HG03378 (cell line): ENCODE results near the gene DAB2IP.
"Not testable (repeated sequence)": the region's sequence is repeated elsewhere in the genome, so short reads cannot be mapped to it uniquely, and the experiment has no call there.

Experiments
- ATAC-seq: cut with Tn5 transposase; IDR thresholded peaks from one replicate; pipeline ENCODE4 v1.9.1; 2021; ENCODE audit warnings: mild to moderate bottlenecking, moderate library complexity; ENCODE audit not compliant: unreplicated experiment

The DAB2IP gene

DNA sequence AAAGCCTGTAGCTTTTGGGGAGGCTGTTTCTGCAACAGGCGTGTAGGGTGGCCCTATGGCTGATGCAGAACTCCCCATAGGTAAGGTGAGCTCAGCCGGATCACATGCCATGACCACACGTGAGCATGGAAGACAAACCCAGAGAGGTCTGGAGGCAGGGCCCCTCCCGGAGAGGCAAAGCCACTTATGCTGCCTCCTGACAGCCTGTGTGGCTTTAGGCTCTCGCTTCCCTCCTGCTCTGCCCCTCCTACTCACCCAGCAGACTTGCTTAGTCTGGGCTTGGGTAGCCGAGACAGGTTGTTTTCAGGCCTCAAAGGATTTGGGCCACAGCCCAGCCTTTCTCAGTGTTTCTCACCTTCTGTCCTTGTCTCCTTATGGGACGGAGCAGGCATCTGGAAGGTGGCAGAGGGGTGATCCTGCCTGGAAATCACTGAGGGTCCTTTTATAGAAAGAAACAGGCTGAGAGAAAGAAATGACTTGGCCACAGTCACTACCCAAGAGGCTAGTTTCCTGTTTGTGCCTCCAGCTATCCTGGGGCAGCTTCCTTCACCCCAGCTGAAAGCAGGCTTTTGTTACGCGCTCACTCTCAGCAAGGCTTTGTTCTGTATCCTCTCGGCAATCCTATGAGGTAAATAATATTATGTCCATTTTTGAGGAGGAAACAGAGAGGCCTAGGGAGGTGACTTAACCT, 89.9 kb downstream of the DAB2IP start:
- ATAC-seq = no peak

DNA sequence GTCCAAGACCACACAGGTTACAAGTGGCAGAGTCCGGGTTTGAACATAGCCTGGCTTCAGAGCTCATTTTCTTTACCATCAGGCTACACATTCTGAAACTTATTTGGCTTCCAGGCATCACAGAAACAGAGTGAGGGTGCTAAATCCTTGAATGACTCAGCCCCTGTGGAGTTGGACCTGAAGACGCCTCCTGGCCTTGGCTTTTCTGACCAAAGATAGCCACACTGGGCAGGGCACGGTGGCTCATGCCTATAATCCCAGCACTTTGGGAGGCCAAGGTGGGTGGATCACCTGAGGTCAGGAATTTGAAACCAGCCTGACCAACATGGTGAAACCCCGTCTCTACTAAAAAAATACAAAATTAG, 90.5 kb downstream of the DAB2IP start:
- not testable (repeated sequence) for ATAC-seq

DNA sequence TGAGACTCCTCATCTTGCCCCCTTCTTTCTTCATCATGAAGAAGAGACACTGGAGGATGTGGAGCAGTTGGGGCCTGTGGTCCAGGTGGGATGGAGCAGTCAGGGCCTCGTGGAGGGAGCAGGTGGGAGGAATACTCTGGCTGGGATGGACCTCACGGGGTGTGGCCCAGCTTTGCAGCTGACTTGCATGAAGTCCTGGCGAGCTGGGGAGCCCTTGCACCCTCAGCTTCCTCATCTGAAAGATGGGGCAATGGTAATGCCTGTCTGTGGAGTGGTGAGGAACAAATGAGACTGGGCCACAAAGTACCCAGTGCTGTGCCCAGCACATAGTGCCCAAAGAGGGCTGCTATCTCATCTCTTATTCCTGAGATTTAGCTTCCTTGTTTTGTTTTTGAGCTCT, 91.5 kb downstream of the DAB2IP start:
- ATAC-seq = no peak

DNA sequence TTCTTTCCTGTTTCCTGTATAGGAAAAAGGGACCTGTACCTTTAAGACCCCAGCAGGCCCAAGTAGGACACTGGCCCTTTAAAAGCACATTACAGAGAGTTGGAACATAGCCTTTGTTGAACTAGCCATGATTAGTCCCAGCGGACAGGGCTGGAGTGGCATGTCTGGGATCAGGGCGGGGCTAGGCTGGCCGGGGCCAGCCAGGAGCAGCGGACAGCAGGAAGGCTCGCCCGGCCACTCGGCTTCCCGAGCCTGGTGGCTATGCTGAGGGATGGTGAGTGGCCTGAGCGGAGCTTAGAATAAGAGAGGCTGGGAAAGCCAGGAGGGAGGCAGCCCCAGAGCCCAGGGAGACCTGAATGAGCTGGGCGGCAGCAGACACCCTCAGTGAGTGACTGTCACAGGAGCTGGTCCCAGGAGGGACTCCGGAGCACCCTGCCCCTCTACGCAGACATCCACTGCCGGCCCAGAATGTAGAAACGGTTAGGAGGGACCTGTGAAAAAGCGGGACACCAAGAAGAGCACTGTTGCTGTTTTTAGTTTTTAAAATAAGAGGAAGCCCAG, 92.1 kb downstream of the DAB2IP start:
- no peak for ATAC-seq

DNA sequence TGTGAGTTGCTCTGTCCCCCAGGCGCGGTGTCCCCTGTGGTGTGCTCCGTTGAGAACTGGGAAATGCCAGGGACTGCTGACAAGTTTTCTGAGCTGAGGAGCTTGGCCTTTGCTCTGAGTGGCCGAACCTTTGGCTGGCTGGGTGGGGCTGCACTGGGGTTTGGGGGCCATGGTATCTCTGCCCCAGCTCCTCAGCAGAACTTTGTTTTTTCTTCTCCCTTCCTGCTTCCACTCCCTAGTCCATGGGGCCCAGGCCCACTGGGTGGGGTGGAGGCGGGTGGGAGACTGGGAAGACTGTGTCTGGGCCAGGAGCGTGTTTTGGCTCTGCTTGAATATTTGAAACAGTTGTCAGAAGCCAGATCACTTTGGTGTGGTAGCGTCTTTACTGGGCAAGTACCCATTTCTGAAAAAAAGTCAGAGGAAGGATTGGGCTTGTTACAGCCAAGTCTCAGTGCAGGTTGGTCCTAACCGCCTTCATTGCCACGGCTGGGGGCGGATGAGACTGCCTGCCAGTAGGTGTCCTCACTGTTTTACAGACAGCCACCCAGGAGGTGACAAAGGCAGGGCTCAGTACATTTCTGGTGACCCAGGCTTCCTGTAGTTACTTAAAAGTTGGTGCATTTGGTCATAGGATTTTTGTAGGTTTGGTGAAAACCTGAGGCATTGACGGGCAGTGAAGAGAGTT, 92.7 kb downstream of the DAB2IP start:
- ATAC-seq = no peak

DNA sequence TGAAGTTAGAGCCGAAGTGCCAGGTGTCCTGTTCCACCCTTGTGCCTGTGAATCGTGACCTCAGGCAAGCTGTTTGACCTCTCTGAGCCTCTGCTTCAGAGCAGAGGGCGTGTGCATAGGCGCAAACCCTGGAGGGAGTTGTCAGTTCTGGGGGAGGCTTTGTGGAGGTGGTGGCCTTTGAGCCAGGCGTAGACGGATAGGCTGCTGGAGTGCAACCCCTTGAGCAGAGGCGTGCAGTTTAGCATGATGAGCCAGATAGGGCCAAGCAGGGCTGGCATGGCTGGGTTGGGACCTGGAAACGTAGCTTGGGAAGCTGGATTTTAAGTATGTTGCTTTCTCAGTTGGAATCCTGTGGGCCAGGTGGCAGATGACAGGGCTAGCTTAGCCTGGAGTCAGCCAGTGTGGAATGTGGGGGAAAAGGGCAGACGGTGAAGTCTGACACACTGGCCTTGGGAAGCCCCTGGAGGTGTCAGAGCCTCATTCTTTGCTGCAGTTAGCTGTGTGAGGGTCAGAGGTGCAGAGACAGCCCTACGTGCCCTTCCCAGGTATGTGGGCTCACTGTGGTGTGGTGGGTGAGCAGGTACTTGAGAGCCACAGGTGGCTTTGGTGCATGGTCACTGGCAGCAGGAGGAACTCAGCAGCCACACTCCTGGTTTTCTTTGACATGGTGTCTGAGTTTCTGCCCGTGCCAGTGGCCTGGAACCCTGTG, 93.4 kb downstream of the DAB2IP start:
- no peak for ATAC-seq

DNA sequence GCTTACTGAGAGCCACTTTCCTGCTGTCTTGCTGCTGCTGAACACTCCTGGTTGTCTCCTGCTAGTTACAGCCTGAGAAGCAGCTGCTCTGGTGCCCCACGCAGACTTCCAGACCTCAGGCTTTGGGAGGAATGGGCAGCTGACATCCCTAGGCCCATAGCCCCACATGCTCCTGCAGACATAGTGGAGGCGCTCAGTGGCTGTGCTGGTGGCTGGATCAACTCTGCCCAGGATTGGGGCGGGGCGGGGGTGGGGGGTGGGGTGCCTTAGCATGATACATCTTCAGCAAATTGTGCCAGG, 93.9 kb downstream of the DAB2IP start:
- ATAC-seq = no peak

DNA sequence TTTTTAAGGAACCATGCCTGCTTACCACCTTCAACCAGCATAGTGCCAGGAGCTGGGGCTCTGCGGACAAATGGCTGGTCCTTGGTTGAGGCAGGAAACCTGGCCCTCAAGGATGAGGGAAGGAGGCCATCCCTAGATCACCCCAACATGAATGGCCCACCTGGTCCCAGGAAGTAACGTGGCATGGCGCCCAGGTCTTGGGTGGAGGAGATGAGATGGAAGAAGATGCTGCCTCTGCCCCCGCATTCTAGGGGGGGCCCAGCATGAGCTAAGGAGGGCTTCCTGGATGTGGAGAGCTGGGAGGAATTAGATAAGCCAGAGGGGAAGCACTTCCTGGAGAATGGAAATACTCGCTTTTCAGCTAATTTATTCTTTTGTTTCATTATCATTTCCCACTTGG, 95.0 kb downstream of the DAB2IP start:
- no peak for ATAC-seq

DNA sequence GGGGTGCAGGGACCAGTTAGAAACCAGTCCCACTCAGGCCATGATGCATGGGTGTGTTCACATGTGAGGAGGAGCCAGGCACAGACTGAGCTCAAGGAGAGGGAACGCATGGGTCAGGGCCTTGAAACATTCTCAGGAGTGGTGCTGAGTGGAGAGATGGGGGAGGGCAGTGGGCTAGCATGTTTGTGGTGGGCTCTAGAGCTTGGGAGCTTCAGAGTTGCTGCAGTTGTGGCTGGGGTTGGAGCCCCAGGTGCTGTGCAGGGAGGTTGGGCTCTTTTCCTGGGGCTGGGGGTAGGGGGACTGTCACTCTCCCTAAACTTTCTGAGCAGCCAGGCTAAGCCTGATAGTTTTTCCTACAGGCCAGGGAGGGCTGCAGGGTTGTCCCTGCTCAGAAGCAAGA, 95.4 kb downstream of the DAB2IP start:
- ATAC-seq = no peak

DNA sequence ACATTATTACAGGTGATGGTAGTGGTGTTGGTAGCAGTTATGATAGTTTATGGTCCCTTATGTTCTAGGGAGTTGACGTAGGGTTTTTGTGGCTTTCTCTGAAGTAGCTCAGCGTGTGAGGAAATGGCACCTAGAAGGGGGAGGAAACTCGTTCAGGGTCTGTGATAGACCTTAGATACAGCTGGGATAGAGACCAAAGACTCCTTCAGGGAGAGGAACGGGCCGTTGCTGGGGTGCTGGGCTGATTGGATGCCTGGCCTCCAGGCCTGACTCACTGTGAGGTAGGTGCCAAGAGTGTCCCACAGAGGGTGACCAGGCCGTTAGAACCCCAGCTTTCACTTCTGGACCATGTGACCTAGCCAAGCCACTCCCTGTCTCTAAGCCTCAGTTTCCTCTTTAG, 96.6 kb downstream of the DAB2IP start:
- no peak for ATAC-seq

DNA sequence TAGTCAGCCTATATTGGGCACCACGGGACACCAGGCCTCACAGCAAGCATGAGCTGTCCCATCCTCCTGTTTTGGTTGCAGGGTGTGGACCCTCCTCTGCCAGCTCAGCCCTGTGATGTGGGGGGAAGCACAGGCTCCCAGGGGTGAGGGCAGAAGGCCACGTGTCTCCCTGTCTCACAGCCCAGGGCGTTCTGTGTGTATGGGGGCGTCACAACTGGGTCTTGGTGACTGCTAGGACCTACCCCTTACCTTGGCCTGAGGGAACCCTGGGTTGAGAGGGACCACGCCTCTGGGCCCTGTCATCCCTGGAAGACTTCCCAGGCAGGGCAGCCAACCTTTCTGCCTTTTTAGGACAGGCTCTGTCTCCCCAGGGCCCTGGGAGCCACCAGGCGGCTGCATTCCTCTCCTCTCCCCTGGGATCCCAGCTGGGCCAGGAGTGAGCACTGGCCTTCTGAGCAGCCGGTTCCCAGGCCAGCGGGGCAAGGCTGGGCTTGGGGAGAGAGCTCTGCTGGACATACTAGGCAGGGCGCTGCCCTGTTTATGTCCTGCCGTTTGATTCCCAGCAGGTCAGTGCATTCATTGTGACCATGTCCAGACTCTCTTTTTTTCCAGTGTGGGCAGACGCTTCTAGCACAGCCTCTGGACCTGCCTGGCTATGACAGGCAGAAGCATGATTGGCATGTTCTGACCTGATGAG, 97.4 kb downstream of the DAB2IP start:
- no peak for ATAC-seq

DNA sequence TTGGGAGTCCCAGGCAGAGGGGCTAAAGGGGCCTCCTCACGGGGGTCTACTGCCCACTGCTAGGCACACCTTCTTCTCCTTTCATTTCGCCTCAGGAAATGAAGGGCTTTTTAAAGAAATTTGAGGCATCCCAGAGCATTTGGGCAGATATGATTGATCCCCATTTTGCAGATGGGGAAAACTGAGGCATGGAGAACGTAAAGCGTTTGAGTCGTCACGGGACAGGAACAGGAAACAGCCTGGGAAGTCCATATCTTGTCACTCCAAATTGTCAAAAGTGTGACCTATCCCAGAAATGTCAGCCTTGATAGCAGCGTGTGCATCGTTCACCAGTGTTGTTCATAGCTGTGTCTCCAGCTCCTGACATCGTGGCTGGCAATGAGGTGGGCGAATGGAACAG, 98.2 kb downstream of the DAB2IP start:
- no peak for ATAC-seq

DNA sequence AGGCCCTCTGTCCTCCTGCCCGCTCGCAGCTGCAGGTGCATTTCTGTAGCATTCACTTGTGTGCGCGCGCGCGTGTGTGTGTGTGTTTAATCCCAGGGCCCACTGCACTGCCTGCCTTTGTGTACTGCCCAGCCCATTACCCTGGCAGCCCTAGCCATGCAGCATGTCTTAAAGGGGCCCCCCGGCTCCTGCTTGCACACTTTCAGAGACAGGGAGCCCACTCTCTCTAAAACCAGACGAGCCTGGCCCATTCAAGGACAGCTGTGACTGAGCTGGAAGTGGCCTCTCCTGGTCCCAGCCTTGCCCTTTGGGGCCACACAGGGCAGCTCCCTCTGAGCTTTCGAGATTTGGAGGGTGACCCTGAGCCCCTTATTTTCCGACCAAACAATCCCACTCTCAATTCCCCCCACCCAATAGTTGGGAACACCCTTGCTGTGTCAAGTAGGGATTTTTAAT, 98.9 kb downstream of the DAB2IP start:
- ATAC-seq = no peak

DNA sequence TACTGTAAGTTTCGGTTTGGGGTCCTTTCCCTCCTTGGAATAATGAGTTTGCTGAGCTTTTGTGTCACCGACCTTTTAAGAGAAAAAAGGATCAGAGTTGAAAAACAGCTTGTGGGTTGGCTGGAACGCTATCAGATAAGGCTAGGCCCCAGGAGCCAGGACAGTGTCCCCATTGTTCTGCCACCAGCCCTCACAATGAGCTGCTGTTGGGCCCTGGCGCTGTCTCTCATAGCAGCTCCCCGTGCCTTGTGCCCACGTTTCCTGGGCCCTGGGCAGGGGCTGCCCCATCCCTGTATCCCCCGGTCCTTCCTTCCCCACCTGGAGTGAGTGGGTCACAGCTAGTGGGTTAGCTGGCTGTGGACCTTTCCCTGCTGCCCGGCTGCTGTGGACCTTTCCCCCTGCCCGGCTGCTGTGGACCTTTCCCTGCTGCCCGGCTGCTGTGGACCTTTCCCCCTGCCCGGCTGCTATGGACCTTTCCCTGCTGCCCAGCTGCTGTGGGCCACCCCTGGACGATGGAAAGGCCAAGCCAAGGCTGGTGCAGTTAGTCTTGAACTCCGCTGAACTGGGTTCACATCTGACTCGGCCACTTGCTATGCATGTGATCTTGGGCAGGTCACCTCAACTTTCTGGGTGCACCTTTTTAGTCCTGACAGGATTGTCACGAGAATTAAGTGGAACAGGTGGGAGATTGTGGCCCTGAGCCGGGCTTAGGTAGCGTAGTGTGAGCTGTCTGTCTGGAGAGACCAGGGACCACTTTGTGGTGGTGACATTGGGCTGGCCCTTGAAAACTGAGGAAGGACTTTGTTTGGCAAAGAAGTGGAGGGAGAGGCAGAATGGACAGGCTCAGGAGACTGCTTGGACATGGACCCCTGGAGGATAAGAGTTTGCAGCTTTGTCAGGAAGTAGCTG, 99.5 kb downstream of the DAB2IP start:
- no peak for ATAC-seq

DNA sequence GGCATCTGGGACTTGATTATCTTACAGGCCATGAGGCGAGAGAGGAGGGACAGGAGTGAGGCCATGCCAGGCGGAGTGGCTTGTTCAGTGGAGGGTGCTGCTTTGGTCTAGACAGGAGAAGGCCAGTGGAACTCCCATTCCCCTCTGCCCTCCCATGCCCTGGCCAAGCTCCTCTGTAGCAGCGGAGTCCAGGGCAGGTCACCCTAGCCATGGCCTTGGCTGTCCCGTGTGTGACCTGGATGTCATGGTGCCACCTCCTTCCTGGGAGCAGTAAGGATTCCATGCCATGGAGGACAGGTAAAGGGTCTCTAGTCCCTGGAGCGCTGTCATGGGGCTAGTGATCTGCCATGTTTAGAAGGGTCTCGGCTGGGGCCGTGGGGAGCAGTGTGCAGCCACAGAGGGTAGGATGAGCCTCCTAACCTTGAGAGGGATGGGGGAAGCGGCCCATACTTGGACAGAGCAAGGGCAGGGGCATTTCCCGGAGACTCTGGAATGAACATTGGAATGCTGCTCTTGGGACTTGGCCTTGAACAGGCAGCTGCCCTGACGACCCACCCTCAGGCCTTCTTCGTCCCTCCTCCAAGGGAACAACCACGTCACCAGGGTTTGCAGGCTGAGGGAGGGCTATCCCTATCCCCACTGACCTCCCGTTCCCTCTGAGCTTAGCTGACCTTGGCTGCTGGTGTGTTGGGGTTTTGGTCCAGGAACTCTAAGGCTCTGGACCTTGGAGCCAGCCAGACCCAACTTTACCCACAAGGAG, 100.4 kb downstream of the DAB2IP start:
- no peak for ATAC-seq

DNA sequence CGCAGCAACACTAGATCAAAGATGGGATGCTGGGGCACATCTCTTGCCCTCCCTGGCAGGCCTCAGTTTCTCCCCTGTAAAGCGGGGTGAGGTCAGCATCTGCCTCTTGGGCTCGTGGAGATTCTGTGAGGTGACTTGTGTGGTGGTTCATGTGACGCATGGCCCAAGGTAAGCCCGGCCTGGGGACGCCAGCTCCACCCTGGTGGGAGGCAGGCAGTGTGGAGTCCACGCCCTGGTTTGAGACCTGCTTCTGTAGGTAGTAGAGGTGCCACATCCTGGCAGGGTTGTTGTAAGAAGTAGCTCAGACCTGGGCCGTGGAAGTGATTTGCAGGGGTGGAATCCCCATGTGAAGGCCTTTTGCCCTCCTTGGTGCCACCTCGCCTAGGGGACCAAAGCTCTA, 101.5 kb downstream of the DAB2IP start:
- no peak for ATAC-seq

DNA sequence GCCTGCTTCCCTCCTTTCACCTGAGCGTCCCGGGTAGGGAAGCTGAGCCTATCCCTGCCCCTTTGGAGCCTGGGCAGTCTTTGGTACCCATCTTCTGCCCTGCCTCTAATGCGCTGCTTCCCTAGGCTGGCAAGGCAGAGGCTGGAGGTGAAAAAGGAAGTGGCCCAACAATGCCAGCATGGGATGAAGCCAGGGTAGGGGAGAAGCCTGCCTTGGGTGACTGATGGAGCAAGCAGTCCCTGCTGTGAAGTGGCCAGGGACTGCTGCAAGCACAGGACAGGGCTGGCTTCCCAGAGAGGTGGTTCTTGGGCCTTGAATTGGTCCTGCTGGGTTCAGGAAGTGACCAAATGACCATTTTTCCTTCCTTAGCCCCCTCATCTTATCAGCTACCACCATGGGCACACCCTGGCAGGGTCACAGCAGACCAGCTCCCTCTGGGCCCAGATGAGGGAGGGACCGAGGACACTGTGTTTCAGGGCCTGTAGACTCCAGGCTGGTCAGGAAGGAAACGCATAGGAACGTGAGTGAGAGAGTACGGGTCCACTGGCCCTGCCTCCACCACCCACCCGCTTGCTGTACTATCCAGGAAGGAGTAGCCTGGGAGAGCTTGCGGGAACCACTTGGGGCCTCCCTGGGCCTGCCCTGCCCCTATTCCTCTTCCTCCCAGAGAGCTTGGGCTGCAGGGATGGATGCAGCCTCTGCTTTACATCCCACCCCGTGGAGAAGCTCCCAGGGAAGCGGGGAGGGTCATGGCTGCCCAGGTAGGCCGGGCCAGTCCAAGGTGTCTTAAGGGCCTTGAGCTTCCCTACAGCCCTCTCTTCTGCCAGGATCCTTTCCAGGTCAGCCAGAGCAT, 102.6 kb downstream of the DAB2IP start:
- no peak for ATAC-seq

DNA sequence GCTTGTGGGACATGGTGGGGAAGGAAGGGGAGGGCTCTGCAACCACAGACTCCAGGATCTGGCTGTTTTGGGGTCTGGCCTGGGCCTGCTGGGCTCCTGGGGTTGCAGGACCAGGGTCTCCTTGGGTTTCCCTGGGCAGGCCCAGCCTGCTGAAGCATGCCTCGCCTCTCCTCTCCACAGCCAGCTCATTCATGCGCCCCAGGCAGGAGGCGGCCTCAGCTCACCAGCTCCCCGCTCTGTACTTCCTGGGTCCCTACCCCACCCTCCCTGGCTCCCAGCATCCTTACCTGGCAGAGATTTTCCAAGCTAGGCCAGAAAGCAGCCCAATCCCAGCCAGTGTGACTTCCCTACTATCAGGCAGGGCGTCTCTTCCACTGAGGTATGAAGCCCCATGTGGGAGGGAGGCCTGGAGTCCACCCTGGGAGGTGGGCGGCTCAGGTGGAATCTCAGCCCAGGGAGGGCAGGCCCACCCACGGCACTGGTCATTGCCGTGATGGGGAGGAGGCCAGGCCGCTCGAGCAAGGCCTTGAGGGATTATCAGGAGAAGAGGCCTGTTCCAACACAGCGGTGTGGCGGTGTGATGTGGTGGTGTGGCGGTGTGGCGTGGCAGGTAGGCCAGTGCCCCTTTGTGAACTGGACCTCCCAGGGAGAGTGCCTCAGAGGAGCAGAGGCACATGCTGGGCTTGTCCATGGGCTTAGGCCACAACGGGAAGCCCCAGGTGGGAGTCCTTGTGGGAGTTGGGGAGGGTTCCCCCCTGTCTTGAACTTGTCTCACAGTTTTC, 103.4 kb downstream of the DAB2IP start:
- ATAC-seq = no peak
